CD4-positive, alpha-beta T cell treated with Interleukin-4 for 1 hour (primary cell): Measurements from ENCODE around the gene ANKRD27.
"Not testable (repeated sequence)": the region's sequence is repeated elsewhere in the genome, so short reads cannot be mapped to it uniquely, and the experiment has no call there.

Source experiments
- DNase-seq, 2 donors: peaks; one replicate each; pipeline ENCODE4 v3.0.0-alpha.2; 2020 to 2022

Gene ANKRD27

DNA sequence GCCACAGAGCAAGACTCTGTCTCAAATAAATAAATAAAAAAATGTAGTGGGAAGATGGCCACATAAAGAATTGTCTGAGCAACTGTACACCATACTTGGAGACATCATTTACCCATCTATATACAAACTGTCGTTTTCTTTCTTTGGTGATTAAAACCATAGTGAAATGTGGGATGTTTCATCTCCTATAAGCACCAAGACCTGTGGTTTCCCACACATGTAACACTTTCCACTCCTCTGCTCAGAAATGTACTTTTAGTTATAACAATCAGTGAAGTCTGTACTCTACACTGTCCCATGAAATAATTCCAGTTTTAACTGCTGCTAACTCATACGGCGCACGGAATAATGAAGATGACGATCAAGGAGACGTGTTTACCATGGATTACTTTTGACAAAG is 75.7 kb downstream of the ANKRD27 start:
- DNase-seq = no peak

DNA sequence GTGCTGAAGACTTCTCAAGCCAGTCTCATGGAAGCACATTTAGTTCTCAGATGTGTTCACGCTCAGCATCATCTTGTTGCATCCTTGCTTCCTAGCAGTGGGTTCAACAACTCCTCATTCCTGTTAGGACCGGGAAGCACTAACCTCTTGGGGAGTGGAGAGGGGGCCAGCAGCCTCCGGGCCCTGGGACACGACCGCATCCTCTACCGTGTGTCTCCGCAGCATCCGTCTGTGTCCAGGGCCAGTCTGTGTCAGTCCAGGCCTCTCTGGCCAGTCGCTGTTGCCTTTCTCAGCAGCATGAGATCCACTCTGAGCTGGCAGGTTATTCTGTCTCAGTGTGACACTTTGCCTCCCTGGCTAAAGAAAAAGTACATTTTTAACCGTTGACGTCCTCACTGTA is 77.0 kb downstream of the ANKRD27 start:
- no peak for DNase-seq

GRCh38 chr19:32595491-32595890 is 79.5 kb downstream of the ANKRD27 start:
- DNase-seq = no peak

GRCh38 chr19:32594021-32594420 is 81.0 kb downstream of the ANKRD27 start:
- no peak for DNase-seq

GRCh38 chr19:32587747-32588504 is 87.1 kb downstream of the ANKRD27 start:
- DNase-seq = not testable (repeated sequence)

DNA sequence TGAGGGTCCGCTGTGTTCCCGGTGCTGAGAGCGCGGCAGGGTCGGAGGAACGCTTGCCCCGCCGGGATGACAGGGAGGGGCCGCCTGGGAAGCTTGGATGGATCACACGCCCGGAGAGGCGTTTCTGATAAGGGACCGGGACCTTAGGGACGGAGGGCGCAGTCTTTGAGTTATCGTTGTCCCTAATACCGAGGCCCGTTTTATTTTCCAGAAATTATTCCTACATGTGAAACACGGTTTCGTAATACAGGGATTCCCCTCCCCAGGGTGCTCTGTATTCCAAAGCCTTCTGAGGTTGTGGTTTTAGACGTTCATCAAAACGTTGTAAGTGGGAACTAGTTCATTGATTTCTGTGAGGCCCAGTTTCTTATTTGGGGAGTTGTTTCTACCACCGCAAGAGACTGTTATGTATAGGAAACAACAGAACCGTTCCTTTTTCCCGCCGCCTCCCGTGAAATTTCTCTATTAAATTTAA is 93.2 kb downstream of the ANKRD27 start:
- DNase-seq = peak in 1 of 2 donors; percentile 27

DNA sequence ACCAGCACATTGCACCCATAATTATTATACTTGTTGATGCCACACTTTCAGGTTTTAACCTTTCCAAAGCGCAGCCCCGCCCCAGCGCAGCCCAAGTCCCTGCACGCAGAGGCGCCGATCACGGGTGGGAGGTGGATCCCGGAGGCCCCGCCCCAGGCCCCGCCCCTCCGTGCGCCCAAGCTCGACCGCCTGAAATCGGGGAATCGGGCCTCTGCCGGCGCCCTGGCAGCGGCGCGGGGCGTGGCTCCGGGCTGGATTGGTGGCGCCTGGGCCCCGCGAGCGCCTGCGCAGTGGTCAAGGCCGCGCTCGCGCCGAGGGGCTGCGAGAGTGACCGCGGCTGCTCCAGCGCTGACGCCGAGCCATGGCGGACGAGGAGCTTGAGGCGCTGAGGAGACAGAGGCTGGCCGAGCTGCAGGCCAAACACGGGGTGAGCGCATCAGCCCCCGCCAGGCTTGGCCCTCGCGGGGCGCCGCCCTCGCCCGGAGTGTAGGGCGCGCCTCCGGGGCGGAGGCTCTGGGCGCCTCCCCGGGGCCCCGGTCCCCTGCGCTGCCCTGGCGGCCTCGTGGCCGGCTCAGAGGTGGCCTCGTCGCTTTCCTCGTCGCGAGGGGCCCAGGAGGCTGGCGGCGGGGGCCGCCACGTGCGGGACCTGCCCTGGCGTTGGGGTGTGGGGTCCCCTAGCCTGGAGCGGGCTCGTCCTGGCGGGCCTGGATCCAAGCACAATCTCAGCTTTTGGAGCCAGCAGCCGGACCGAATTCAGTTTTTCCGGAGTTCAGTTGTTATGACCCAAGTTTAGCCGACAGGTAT is 93.9 kb downstream of the ANKRD27 start, which contains the start of gene PDCD5:
Gene PDCD5 (plus strand): TSS at position 290 of the 804 bp plus-strand sequence. CDS start 72 bp downstream, at position 362.
- peak; percentile 97 for DNase-seq

- no peak for DNase-seq
Measured at GRCh38 chr19:32580353-32580900, 94.6 kb downstream of the ANKRD27 start.

DNA sequence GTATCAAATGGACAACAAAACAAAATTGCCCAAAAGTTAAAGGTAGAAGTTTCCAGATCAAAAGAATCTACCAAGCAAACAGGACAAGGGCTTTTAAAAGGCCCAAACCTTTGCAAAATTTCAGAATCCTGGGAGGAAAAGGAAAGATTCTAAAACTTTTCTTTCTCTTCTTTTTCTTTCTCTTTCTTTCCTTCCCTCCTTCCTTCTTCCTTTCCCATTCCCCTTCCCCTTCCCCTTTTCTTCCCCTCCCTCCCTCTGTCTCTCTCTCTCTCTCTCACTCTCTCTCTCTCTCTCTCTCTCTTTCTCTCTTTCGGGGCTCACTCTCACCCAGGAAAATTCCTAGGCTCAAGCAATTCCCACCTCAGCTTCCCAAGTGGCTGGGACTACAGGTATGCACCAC is 98.2 kb downstream of the ANKRD27 start:
- no peak for DNase-seq

DNA sequence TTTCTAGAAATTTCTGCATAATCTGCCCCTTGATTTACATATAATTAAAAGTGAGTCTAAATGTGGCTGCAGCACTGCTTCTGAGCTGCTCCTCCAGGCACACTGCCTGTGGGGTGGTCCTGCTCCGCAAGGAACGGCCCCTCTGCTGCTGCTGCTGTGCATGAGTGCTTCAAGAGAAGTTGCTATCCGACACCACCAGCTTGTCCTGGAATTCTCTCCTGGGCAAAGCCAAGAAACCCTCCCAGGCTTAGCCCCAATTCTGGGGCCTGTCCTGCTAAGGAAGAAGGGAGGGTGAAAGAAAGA is 101.5 kb downstream of the ANKRD27 start:
- DNase-seq = no peak

DNA sequence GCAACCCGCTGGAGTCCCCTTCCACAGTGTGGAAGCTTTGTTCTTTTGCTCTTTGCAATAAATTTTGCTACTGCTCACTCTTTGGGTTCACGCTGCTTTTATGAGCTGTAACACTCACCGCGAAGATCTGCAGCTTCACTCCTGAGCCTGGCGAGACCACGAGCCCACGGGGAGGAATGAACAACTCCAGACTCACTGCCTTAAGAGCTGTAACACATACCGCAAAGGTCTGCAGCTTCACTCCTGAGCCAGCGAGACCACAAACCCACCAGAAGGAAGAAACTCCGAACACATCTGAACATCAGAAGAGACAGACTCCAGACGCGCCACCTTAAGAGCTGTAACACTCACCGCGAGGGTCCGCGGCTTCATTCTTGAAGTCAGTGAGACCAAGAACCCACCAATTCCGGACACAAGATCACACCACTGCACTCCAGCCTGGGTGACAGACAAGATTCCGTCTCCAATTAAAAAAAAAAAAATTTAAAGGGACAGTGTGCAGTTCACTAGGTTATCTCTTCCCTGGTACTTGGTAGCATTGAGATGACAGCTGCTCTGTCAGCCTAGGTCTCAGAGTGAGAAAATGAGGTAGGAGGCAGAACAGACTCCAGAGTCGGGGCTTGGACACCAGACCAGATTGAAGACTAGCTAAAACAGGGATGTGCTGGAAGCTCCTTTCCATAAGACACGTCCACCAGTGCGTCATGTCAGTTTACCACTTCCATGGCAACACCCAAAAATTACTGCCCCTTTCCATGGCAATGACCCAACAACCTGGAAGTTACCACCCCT is 102.1 kb downstream of the ANKRD27 start:
- peak in 1 of 2 donors; percentile 5 for DNase-seq

- DNase-seq = not testable (repeated sequence)
Measured at GRCh38 chr19:32571471-32572075, 103.4 kb downstream of the ANKRD27 start.

GRCh38 chr19:32570081-32570785 is 104.7 kb downstream of the ANKRD27 start:
- peak; percentile 65 to 68 for DNase-seq

- DNase-seq = no peak
Measured at GRCh38 chr19:32567486-32567885, 107.5 kb downstream of the ANKRD27 start.

DNA sequence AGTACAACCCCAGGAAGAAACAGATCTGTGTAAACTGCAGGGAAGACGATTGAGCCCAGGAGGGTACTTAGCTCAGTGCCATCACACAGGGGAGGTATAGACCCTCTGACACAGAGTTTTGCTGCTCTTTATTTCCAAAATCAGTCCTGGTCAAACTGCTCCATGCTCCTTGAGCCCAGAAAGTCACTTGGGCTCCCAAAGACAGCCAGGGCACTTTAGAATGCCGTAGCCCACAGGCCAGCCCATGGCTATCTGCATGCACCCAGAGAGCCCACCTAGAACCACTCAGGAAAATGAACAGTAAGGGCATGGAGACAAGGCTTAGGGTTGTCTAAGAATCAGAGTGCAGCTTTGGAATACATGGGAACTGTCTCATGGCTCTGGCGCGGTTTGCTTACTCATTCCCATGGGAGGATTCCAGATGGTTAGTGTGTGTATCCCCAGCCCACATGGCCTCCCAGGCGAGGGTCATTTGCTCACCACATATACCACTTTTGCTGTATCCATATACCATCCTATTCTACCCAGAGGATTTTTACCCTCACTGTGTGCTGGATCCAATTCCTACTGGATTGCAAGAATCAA is 108.6 kb downstream of the ANKRD27 start:
- no peak for DNase-seq

GRCh38 chr19:32563761-32564160 is 111.2 kb downstream of the ANKRD27 start:
- DNase-seq = no peak

GRCh38 chr19:32558607-32559228 is 116.3 kb downstream of the ANKRD27 start:
- no peak for DNase-seq

GRCh38 chr19:32555786-32556185 is 119.2 kb downstream of the ANKRD27 start:
- DNase-seq = no peak

GRCh38 chr19:32550666-32551065 is 124.3 kb downstream of the ANKRD27 start:
- no peak for DNase-seq
